Neuronal stem cell (in vitro differentiated cells): ENCODE measurements around the gene FHL2.

Source experiments
- DNase-seq: peaks from one replicate; pipeline ENCODE4 v3.0.0-alpha.2; 2013; ENCODE audit warnings: low spot score
- H2AFZ ChIP-seq: one replicate; pipeline ENCODE4 v1.6.1; 2013; ENCODE audit warnings: mild to moderate bottlenecking, low read length, inconsistent platforms
- H2AK5ac ChIP-seq: 2 replicates; pipeline ENCODE4 v1.6.1; 2013; ENCODE audit warnings: low read depth, mild to moderate bottlenecking, inconsistent platforms, low read length, moderate library complexity, mixed read lengths
- H2BK120ac ChIP-seq: 2 replicates; pipeline ENCODE4 v1.6.1; 2013; ENCODE audit warnings: low read depth, mild to moderate bottlenecking, inconsistent platforms, low read length, moderate library complexity, mixed read lengths
- H2BK12ac ChIP-seq: one replicate; pipeline ENCODE4 v1.6.1; 2013; ENCODE audit warnings: low read length, inconsistent platforms
- H2BK15ac ChIP-seq: 2 replicates; pipeline ENCODE4 v1.6.1; 2013; ENCODE audit warnings: mild to moderate bottlenecking, low read length, inconsistent platforms, mixed read lengths
- H2BK5ac ChIP-seq: one replicate; pipeline ENCODE4 v1.6.1; 2013; ENCODE audit warnings: inconsistent platforms, mild to moderate bottlenecking, low read length, moderate library complexity
- H3K14ac ChIP-seq: one replicate; pipeline ENCODE4 v1.6.1; 2013; ENCODE audit warnings: low read length, inconsistent platforms
- H3K18ac ChIP-seq: 2 replicates; pipeline ENCODE4 v1.6.1; 2013; ENCODE audit warnings: low read length, inconsistent platforms
- H3K23ac ChIP-seq: 2 replicates; pipeline ENCODE4 v1.6.1; 2013; ENCODE audit warnings: low read depth, mild to moderate bottlenecking, mixed read lengths, low read length, inconsistent platforms; ENCODE audit not compliant: poor library complexity
- H3K27ac ChIP-seq: replicated peaks from 3 replicates; pipeline ENCODE4 v1.5.1; 2013; ENCODE audit warnings: low read length, inconsistent platforms
- H3K27me3 ChIP-seq, 3 experiments: 2 replicates each; pipeline ENCODE4 v1.6.1; 2013; ENCODE audit warnings: low read length in 3 of 3, mild to moderate bottlenecking in 2 of 3, inconsistent platforms in 1 of 3, low read depth in 1 of 3, mixed read lengths in 1 of 3, moderate library complexity in 1 of 3; ENCODE audit not compliant: control insufficient read depth in 3 of 3, insufficient read depth in 3 of 3
- H3K36me3 ChIP-seq, 2 donors: replicated peaks in 1 of 2; 2 replicates each; pipeline ENCODE4 v1.6.1; 2013; ENCODE audit warnings: low read length in 2 of 2; ENCODE audit not compliant: control insufficient read depth in 2 of 2, insufficient read depth in 2 of 2
- H3K4ac ChIP-seq: 2 replicates; pipeline ENCODE4 v1.6.1; 2013; ENCODE audit warnings: inconsistent platforms, mild to moderate bottlenecking, low read length, moderate library complexity
- H3K4me1 ChIP-seq, 2 donors: 1 replicate in 1 of 2; 2 replicates in 1 of 2; pipeline ENCODE4 v1.6.1; 2013; ENCODE audit warnings: low read length in 2 of 2, low read depth in 1 of 2; ENCODE audit not compliant: control insufficient read depth in 2 of 2, insufficient read depth in 1 of 2
- H3K4me2 ChIP-seq: one replicate; pipeline ENCODE4 v1.6.1; 2013; ENCODE audit warnings: mild to moderate bottlenecking, low read length, inconsistent platforms; ENCODE audit not compliant: insufficient read depth, poor library complexity, severe bottlenecking
- H3K4me3 ChIP-seq, 2 donors: 2 replicates each; pipeline ENCODE4 v1.5.1; 2013; ENCODE audit warnings: low read length in 2 of 2, mild to moderate bottlenecking in 2 of 2, inconsistent platforms in 1 of 2, moderate library complexity in 1 of 2
- H3K79me1 ChIP-seq: one replicate; pipeline ENCODE4 v1.6.1; 2013; ENCODE audit warnings: low read depth, mild to moderate bottlenecking, inconsistent platforms, low read length, moderate library complexity
- H3K9ac ChIP-seq: one replicate; pipeline ENCODE4 v1.6.1; 2013; ENCODE audit warnings: mild to moderate bottlenecking, low read depth, low read length, inconsistent platforms; ENCODE audit not compliant: poor library complexity
- H3K9me3 ChIP-seq, 2 donors: replicated peaks in 1 of 2; 2 replicates each; pipeline versions ENCODE3 to v1.6.1; 2013; ENCODE audit warnings: low read length in 2 of 2, mild to moderate bottlenecking in 2 of 2, inconsistent platforms in 1 of 2, low read depth in 1 of 2, mixed read lengths in 1 of 2, moderate library complexity in 1 of 2; ENCODE audit not compliant: control insufficient read depth in 2 of 2, insufficient read depth in 1 of 2
- H4K8ac ChIP-seq: one replicate; pipeline ENCODE4 v1.6.1; 2013; ENCODE audit warnings: low read depth, mild to moderate bottlenecking, inconsistent platforms, low read length, moderate library complexity
- H4K91ac ChIP-seq: one replicate; pipeline ENCODE4 v1.6.1; 2013; ENCODE audit warnings: low read length, low read depth, mild to moderate bottlenecking, inconsistent platforms; ENCODE audit not compliant: poor library complexity
- WGBS, 2 donors: extraction: QIAGEN DNeasy Blood & Tissue Kit; methylation state at CpG; one replicate each; pipeline ENCODE4 v1.1.7; 2013; ENCODE audit warnings: missing lambda C conversion rate in 2 of 2, mixed read lengths in 1 of 2; ENCODE audit not compliant: insufficient read length in 2 of 2, insufficient replicate concordance in 1 of 2; ENCODE audit errors: extremely low coverage in 2 of 2; 5-methylcytosine and 5-hydroxymethylcytosine counted together

The FHL2 gene

DNA sequence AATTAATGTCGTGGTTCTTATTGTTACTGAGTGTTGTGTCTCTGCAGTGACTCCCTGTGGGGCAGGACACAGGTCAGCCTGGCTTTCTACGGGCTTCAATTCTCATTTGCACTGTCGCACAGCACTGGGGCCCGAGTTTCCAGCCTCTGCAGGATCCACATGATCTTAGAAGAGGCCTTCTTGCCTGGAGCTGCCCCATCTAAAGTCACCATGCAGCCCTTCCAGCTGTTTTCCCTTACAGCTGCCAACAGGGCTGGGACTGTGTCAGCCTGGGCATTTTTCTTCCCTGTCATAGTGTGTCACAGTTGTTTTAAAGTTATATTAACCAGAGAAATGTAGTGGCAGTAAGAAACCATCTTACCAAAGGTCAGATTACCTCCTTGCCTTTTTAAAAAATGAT is 27.0 kb downstream of the FHL2 start:
- WGBS, 2 donors: no CpG with 5 or more reads among the region's 4 CpGs
- no peak overlapping the region for H4K91ac ChIP-seq
- no peaks in the 10 kb centered on the region for H3K27me3 ChIP-seq
- no peak overlapping the region for H3K23ac ChIP-seq
- no peak overlapping the region for H3K4me2 ChIP-seq
- H2BK5ac ChIP-seq: no peak overlapping the region
- H2AK5ac ChIP-seq: no peak overlapping the region
- H2AFZ ChIP-seq: no peak overlapping the region
- no peak overlapping the region for H4K8ac ChIP-seq
- no peaks in the 10 kb centered on the region for H3K79me1 ChIP-seq
- DNase-seq: no peak
- no peak overlapping the region for H3K27ac ChIP-seq
- peaks cover 7 to 71% of the 10 kb centered on the region in 2 donors for H3K36me3 ChIP-seq
- H3K14ac ChIP-seq: no peak overlapping the region
- H2BK15ac ChIP-seq: no peak overlapping the region
- H3K18ac ChIP-seq: no peak overlapping the region
- no peak overlapping the region for H3K4ac ChIP-seq
- H3K4me1 ChIP-seq: peaks cover 0 to 5% of the 10 kb centered on the region in 2 donors
- H3K4me3 ChIP-seq: no peak overlapping the region
- H2BK120ac ChIP-seq: no peak overlapping the region
- no peaks in the 10 kb centered on the region for H3K9me3 ChIP-seq
- no peak overlapping the region for H2BK12ac ChIP-seq
- H3K9ac ChIP-seq: no peak overlapping the region

DNA sequence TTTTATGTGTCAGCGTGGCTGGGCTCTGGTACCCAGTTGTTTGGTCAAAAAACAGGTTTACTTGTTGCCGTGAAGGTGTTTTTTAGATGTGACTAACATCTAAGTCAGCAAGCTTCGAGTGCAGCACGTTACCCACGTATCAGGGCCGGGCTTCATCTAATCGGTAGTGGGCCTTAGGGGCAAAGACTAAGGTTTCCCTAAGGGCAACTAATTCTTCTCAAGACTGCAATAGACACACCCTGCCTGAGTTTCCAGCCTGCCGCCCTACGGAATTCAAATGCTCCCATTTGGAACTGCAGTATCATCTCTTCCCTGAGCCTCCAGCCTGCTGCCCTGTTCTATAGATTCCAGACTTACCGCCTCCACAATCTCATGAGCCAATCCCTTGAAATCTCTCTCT is 27.7 kb downstream of the FHL2 start:
- Histone ChIP-seq H3K27me3 (no peaks in the 10 kb centered on the region), H2AFZ (no peak overlapping the region), H3K18ac (no peak overlapping the region), H3K9ac (no peak overlapping the region), H4K91ac (no peak overlapping the region), H4K8ac (no peak overlapping the region), H3K4me1 (peaks cover 0 to 5% of the 10 kb centered on the region in 2 donors), H3K23ac (no peak overlapping the region), H2BK12ac (no peak overlapping the region), H3K9me3 (no peaks in the 10 kb centered on the region), H2BK5ac (no peak overlapping the region), H2AK5ac (no peak overlapping the region), H2BK15ac (no peak overlapping the region), H3K4me2 (no peak overlapping the region), H3K79me1 (no peaks in the 10 kb centered on the region), H2BK120ac (no peak overlapping the region), H3K14ac (no peak overlapping the region), H3K27ac (no peak overlapping the region), H3K4me3 (no peak overlapping the region), H3K4ac (no peak overlapping the region), H3K36me3 (peaks cover 7 to 73% of the 10 kb centered on the region in 2 donors)
- DNase-seq: no peak
- WGBS, 2 donors: no CpG with 5 or more reads among the region's 10 CpGs

DNA sequence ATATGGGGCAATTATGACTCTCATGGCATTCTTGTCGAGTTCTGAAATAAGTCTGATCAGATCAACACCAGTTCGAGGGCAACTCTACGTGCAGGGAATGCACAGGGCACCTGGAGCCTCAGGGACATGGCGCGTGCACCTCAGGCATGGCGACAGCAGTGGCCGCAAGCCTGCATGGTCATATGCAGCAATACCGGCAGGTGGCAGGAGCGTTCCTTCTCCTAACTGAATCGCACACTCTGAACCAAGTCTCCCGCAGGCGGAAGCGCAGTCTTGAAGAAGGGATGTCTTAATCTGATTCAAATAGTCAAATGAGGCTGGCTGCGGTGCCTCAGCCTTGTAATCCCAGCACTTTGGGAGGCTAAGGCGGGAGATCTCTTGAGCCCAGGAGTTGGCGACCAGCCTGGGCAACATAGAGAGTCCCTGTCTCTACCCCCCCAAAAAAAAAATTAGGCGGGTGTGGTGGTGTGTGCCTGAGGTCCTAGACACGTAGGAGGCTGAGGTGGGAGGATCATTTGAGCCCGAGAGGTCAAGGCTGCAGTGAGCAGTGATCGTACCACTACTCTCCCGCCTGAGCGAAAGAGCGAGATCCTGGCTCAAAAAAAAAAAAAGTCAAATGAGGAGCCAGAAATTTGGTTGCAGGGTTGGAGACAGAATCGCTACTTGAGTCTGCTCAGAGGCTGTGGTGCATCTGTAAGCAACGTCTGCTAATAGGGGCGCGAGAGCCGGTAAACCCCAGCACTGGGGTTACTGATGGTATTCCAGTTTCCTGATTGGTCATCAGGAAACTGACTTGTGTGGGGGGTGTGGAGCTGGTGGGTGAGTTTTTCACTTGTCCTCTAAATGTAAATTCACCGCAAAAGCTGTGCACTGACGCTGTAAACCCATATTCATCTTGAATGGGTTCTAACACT is 28.8 kb downstream of the FHL2 start:
- Histone ChIP-seq H3K18ac (no peak overlapping the region), H3K27me3 (no peaks in the 10 kb centered on the region)
- WGBS, 2 donors: no CpG with 5 or more reads among the region's 30 CpGs

GRCh38 chr2:105368759-105369408 is 30.0 kb downstream of the FHL2 start:
- WGBS, 2 donors: no CpG with 5 or more reads among the region's 8 CpGs

More for the DNA sequence above, 28.8 kb downstream of the FHL2 start:
- Histone ChIP-seq H3K9ac (no peak overlapping the region), H2BK15ac (no peak overlapping the region), H2BK12ac (no peak overlapping the region), H2BK120ac (no peak overlapping the region), H3K9me3 (no peaks in the 10 kb centered on the region), H3K79me1 (no peaks in the 10 kb centered on the region), H2BK5ac (no peak overlapping the region), H3K4me2 (no peak overlapping the region), H3K14ac (no peak overlapping the region), H3K36me3 (peaks cover 5 to 71% of the 10 kb centered on the region in 2 donors), H3K23ac (no peak overlapping the region), H3K4me3 (no peak overlapping the region), H4K8ac (no peak overlapping the region), H2AFZ (no peak overlapping the region), H3K4ac (no peak overlapping the region), H4K91ac (no peak overlapping the region), H3K4me1 (peaks cover 0 to 5% of the 10 kb centered on the region in 2 donors), H3K27ac (no peak overlapping the region), H2AK5ac (no peak overlapping the region)
- peak; percentile 71 for DNase-seq

More at GRCh38 chr2:105368759-105369408, 30.0 kb downstream of the FHL2 start:
- H2BK120ac ChIP-seq: no peak overlapping the region
- no peak overlapping the region for H2AK5ac ChIP-seq
- no peak overlapping the region for H2BK15ac ChIP-seq
- no peak overlapping the region for H2AFZ ChIP-seq
- no peak overlapping the region for H2BK5ac ChIP-seq
- no peaks in the 10 kb centered on the region for H3K79me1 ChIP-seq
- no peak overlapping the region for H4K8ac ChIP-seq
- H3K4me1 ChIP-seq: peaks cover 0 to 5% of the 10 kb centered on the region in 2 donors
- peaks cover 7 to 78% of the 10 kb centered on the region in 2 donors for H3K36me3 ChIP-seq
- H3K18ac ChIP-seq: no peak overlapping the region
- H2BK12ac ChIP-seq: no peak overlapping the region
- H3K27me3 ChIP-seq: no peaks in the 10 kb centered on the region
- H3K14ac ChIP-seq: no peak overlapping the region
- H3K4me3 ChIP-seq: no peak overlapping the region
- no peak for DNase-seq
- no peaks in the 10 kb centered on the region for H3K9me3 ChIP-seq
- no peak overlapping the region for H3K4me2 ChIP-seq
- no peak overlapping the region for H3K23ac ChIP-seq
- H3K9ac ChIP-seq: no peak overlapping the region
- no peak overlapping the region for H4K91ac ChIP-seq
- no peak overlapping the region for H3K27ac ChIP-seq
- H3K4ac ChIP-seq: no peak overlapping the region
